CD14-positive monocyte (primary cell): ENCODE results near the gene CNOT4. TPM values are rescaled to one million over a fixed set of nuclear protein-coding genes. Genes with fewer than 3 reads are reported as not detected.

Experiments
- DNase-seq, 3 donors: peaks; one replicate each; pipeline ENCODE4 v3.0.0-alpha.2; 2011 to 2022
- H2AFZ ChIP-seq: 2 replicates; pipeline ENCODE4 v1.6.0; 2012; ENCODE audit warnings: mild to moderate bottlenecking, low read depth, low read length, inconsistent platforms; ENCODE audit not compliant: insufficient read depth, poor library complexity, severe bottlenecking
- H3K27ac ChIP-seq, 2 donors: 1 replicate in 1 of 2; 2 replicates in 1 of 2; pipeline ENCODE4 v1.5.1; 2012 to 2013; ENCODE audit warnings: low read length in 2 of 2, control low read depth in 1 of 2, inconsistent platforms in 1 of 2, low read depth in 1 of 2, mild to moderate bottlenecking in 1 of 2
- H3K27me3 ChIP-seq, 2 donors: one replicate each; pipeline versions ENCODE4 v1.6.0 to v1.6.1; 2011 to 2013; ENCODE audit warnings: low read length in 2 of 2; ENCODE audit not compliant: control insufficient read depth in 2 of 2, insufficient read depth in 2 of 2
- H3K36me3 ChIP-seq, 2 donors: replicated peaks in 1 of 2; 1 replicate in 1 of 2; 2 replicates in 1 of 2; pipeline versions ENCODE4 v1.5.1 to v1.6.1; 2012 to 2013; ENCODE audit warnings: low read length in 2 of 2, control low read depth in 1 of 2, inconsistent platforms in 1 of 2, mild to moderate bottlenecking in 1 of 2; ENCODE audit not compliant: insufficient read depth in 2 of 2, control insufficient read depth in 1 of 2
- H3K4me1 ChIP-seq, 2 donors: 1 replicate in 1 of 2; 2 replicates in 1 of 2; pipeline versions ENCODE4 v1.5.1 to v1.6.1; 2012 to 2013; ENCODE audit warnings: low read length in 2 of 2, control low read depth in 1 of 2, inconsistent platforms in 1 of 2, mild to moderate bottlenecking in 1 of 2, moderate library complexity in 1 of 2; ENCODE audit not compliant: insufficient read depth in 2 of 2, control insufficient read depth in 1 of 2
- H3K4me2 ChIP-seq: replicated peaks from 2 replicates; pipeline ENCODE3; 2012; ENCODE audit warnings: low read length, moderate library complexity, mild to moderate bottlenecking; ENCODE audit not compliant: poor library complexity, severe bottlenecking; ENCODE audit errors: extremely low read depth
- H3K4me3 ChIP-seq, 3 experiments: fragments of 200-600 bp in 1 of 3; sonication (generic) in 1 of 3; replicated peaks in 1 of 3; 1 replicate in 2 of 3; 2 replicates in 1 of 3; pipeline ENCODE4 v1.5.1; 2011 to 2013; ENCODE audit warnings: low read length in 3 of 3, mild to moderate bottlenecking in 3 of 3, control low read depth in 2 of 3, low read depth in 2 of 3, inconsistent platforms in 1 of 3, moderate library complexity in 1 of 3
- H3K79me2 ChIP-seq: 2 replicates; pipeline ENCODE4 v1.6.0; 2012; ENCODE audit warnings: mild to moderate bottlenecking, control low read depth, inconsistent platforms, low read length, moderate library complexity; ENCODE audit not compliant: insufficient read depth
- H3K9ac ChIP-seq: 2 replicates; pipeline ENCODE4 v1.6.0; 2017; ENCODE audit warnings: low read length, mild to moderate bottlenecking; ENCODE audit not compliant: insufficient read depth, poor library complexity, severe bottlenecking
- H3K9me3 ChIP-seq, 2 donors: replicated peaks in 1 of 2; 1 replicate in 1 of 2; 2 replicates in 1 of 2; pipeline versions ENCODE4 v1.5.1 to v1.6.1; 2012 to 2013; ENCODE audit warnings: low read length in 2 of 2, control low read depth in 1 of 2; ENCODE audit not compliant: control insufficient read depth in 1 of 2, insufficient read depth in 1 of 2
- H4K20me1 ChIP-seq: 2 replicates; pipeline ENCODE4 v1.6.0; 2012; ENCODE audit warnings: mild to moderate bottlenecking, low read length, control low read depth, moderate library complexity; ENCODE audit not compliant: insufficient read depth
- H3K27ac Mint-ChIP-seq, 7 donors: one replicate each; pipeline ENCODE4 v1.8.0; 2020; ENCODE audit warnings: mild to moderate bottlenecking in 7 of 7, mixed read lengths in 7 of 7, moderate library complexity in 6 of 7, inconsistent platforms in 2 of 7
- H3K27me3 Mint-ChIP-seq, 3 donors: one replicate each; pipeline ENCODE4 v1.8.0; 2021 to 2022; ENCODE audit warnings: low read depth in 3 of 3, mild to moderate bottlenecking in 3 of 3, mixed read lengths in 3 of 3, moderate library complexity in 3 of 3, inconsistent platforms in 1 of 3
- H3K36me3 Mint-ChIP-seq, 2 donors: one replicate each; pipeline ENCODE4 v1.8.0; 2020; ENCODE audit warnings: mixed read lengths in 2 of 2, inconsistent platforms in 1 of 2, mild to moderate bottlenecking in 1 of 2
- H3K4me1 Mint-ChIP-seq: one replicate; pipeline ENCODE4 v1.8.0; 2020; ENCODE audit warnings: mild to moderate bottlenecking, mixed read lengths
- H3K4me3 Mint-ChIP-seq, 2 donors: one replicate each; pipeline ENCODE4 v1.8.0; 2020; ENCODE audit warnings: mild to moderate bottlenecking in 2 of 2, mixed read lengths in 2 of 2, moderate library complexity in 1 of 2
- H3K9me3 Mint-ChIP-seq, 7 donors: one replicate each; pipeline ENCODE4 v1.8.0; 2020 to 2022; ENCODE audit warnings: mixed read lengths in 7 of 7, mild to moderate bottlenecking in 6 of 7, moderate library complexity in 6 of 7, inconsistent platforms in 2 of 7
- WGBS: methylation state at CpG from one replicate; pipeline ENCODE4 v1.1.5; 2013; ENCODE audit warnings: missing lambda C conversion rate; ENCODE audit not compliant: insufficient coverage; 5-methylcytosine and 5-hydroxymethylcytosine counted together
- intact Hi-C, 2 donors: fragments of 100-400 bp; cut with micrococcal nuclease; formaldehyde crosslinking; loops; one replicate each; pipeline versions ENCODE4 v1.15.0 to v1.15.1; 2023
- polyA plus RNA-seq, 3 donors: library from polyadenylated mRNA; depleted of rRNA in 1 of 3; unstranded in 2 of 3; stranded (reverse) in 1 of 3; fragments of 300-500 nt in 2 of 3; fragments of >200 nt in 1 of 3; fragmentation: Illumina TruSeq in 2 of 3; gene quantifications; 1 replicate in 2 of 3; 2 replicates in 1 of 3; pipeline ENCODE4 v1.2.3, GENCODE V29; 2012 to 2021
- TF ChIP-seq, protein P1 (sequence below): fragments of 200-600 bp; IDR thresholded peaks from one replicate; pipeline ENCODE4 v1.8.0; 2022; ENCODE audit warnings: antibody characterized with exemption, mild to moderate bottlenecking

The CNOT4 gene
- polyA plus RNA-seq, 3 donors: 4.3 to 7.9 (median 6.3) TPM

DNA sequence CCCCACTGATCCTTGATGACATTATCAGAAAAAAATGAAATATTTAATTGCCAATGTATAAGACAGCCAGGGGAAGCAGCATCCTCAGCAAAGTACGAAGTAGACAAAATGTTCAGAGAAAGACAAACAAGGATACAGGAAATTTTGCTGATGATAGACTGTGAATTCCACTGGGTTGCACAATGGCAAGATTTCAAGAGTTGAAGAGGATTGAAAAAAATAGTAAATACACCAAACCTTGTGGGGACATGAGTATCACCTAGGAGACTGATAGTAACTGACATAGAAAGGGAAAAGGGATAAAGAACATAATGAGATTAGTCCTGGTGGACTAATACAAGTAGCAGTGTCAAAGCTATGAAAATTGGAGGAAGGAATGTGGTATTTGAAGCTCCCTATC lies 16.5 kb downstream of the CNOT4 start:
- Histone ChIP-seq H3K4me1 (peaks cover 4 to 14% of the 10 kb centered on the region in 2 donors), H3K4me2 (no peak overlapping the region), H3K27me3 (no peaks in the 10 kb centered on the region), H3K27ac (no peak overlapping the region), H2AFZ (no peak overlapping the region), H3K9me3 (no peaks in the 10 kb centered on the region), H3K36me3 (peaks cover 4 to 5% of the 10 kb centered on the region in 2 donors), H3K4me3 (no peak overlapping the region), H3K79me2 (peaks cover 98% of the 10 kb centered on the region), H4K20me1 (peaks cover 94% of the 10 kb centered on the region), H3K9ac (no peak overlapping the region)
- no peak for DNase-seq
- intact Hi-C loops: no loop called here
- TF ChIP-seq, protein P1, sequence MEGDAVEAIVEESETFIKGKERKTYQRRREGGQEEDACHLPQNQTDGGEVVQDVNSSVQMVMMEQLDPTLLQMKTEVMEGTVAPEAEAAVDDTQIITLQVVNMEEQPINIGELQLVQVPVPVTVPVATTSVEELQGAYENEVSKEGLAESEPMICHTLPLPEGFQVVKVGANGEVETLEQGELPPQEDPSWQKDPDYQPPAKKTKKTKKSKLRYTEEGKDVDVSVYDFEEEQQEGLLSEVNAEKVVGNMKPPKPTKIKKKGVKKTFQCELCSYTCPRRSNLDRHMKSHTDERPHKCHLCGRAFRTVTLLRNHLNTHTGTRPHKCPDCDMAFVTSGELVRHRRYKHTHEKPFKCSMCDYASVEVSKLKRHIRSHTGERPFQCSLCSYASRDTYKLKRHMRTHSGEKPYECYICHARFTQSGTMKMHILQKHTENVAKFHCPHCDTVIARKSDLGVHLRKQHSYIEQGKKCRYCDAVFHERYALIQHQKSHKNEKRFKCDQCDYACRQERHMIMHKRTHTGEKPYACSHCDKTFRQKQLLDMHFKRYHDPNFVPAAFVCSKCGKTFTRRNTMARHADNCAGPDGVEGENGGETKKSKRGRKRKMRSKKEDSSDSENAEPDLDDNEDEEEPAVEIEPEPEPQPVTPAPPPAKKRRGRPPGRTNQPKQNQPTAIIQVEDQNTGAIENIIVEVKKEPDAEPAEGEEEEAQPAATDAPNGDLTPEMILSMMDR: no peak
- Mint-ChIP-seq H3K27me3 (no peaks in the 10 kb centered on the region), H3K4me1 (peaks cover 26% of the 10 kb centered on the region), H3K9me3 (no peaks in the 10 kb centered on the region), H3K36me3 (peaks cover 0 to 3% of the 10 kb centered on the region in 2 donors), H3K4me3 (no peak overlapping the region), H3K27ac (no peak overlapping the region)
- 100% methylated on average over 1 of the region's 1 CpG for WGBS

DNA sequence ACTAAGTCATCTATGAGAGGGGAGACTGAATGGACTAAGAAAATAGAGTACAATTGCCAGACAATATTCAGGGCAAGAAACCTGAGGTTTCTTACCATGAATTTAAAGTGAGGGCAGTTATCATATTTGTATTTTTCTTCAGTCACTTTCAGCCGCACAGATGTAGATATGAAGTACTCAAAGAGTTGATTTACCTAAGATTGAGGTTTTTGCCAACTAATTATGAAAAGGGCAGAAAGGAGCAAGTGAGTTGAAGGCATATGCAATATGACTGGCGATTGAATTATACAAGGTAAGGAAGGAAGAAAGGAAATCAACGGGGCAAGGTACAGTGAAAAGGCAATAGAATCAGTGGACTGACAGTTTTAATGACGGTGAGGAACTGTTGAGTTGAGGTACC lies 17.8 kb downstream of the CNOT4 start:
- peaks cover 0 to 3% of the 10 kb centered on the region in 2 donors for H3K36me3 Mint-ChIP-seq
- H3K4me1 ChIP-seq: peaks cover 0 to 2% of the 10 kb centered on the region in 2 donors
- 98% methylated on average over 4 of the region's 4 CpGs for WGBS

More for the DNA sequence above, 17.8 kb downstream of the CNOT4 start:
- Histone ChIP-seq H4K20me1 (peaks cover 97% of the 10 kb centered on the region), H3K9me3 (no peaks in the 10 kb centered on the region), H3K79me2 (peaks cover 98% of the 10 kb centered on the region), H3K4me3 (no peak overlapping the region), H3K27ac (no peak overlapping the region), H3K4me2 (no peak overlapping the region), H3K36me3 (peaks cover 4 to 5% of the 10 kb centered on the region in 2 donors), H3K9ac (no peak overlapping the region), H2AFZ (no peak overlapping the region), H3K27me3 (no peaks in the 10 kb centered on the region)
- no peak for DNase-seq
- TF ChIP-seq, protein P1: no peak
- intact Hi-C loops: no loop called here
- no peaks in the 10 kb centered on the region for H3K27me3 Mint-ChIP-seq
- H3K4me1 Mint-ChIP-seq: peaks cover 16% of the 10 kb centered on the region
- H3K4me3 Mint-ChIP-seq: no peak overlapping the region
- H3K27ac Mint-ChIP-seq: no peak overlapping the region
- H3K9me3 Mint-ChIP-seq: no peaks in the 10 kb centered on the region
